Keratinocyte (primary cell): ENCODE data around the gene VIPR2.

Source experiments
- EZH2 ChIP-seq: IDR thresholded peaks from one replicate; pipeline ENCODE4 v1.6.1; 2012; ENCODE audit warnings: inconsistent platforms, mild to moderate bottlenecking, low read length, moderate library complexity
- TF ChIP-seq, protein P1 (sequence below), 3 experiments: IDR thresholded peaks in 1 of 3; conservative IDR thresholded peaks in 1 of 3; optimal IDR thresholded peaks in 1 of 3; 2 replicates in 2 of 3; 3 replicates in 1 of 3; pipeline versions ENCODE3 to v1.5.1; 2011; ENCODE audit warnings: low read length in 3 of 3, mild to moderate bottlenecking in 3 of 3, moderate library complexity in 2 of 3, control low read depth in 1 of 3, inconsistent platforms in 1 of 3; ENCODE audit not compliant: insufficient read depth in 2 of 3; ENCODE audit errors: extremely low read depth in 1 of 3

DNA sequence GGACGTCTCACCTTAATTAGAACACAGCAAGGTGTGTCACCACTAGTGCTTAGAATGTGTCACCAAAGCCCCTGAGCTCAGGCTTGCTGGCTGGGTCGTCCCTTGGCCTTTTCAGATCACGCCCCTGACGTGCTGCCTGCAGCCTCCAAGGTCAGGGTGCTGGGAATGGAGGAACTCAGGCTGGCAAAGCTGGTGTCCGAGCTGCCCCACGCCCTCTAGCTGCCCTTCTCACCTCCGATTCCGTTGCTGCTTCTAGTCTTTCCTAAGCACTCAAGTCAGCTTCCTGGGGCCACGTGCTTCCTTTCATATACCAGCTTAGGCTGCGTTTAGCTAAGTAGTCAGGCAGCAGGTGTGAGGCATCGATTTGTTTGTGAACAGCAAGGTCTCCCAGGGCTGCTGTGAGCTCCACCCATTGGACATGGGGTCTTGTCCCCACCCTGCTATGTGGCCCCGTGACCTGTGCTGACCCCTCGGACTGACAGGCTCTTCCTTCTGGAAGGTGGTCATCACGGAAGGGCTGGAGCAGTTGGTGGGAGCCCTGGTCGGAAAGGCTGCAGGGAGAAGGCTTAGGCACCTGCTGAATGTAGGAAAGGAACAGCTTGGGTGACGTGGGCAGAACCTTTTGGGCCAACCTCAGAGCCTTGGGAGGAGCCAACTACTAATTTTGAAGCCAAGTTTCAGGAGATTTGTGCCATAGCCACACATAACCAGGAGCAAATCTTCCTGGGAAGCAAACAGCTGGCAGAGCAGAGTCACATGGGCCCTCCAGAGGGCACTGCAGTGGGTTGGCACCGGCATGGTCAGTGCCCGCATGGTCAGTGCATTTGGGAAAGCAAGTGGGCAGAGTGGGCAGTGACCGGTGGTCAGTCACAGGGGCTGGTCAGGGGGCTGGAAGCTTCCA is 28.8 kb downstream of the VIPR2 start:
- TF ChIP-seq, protein P1, sequence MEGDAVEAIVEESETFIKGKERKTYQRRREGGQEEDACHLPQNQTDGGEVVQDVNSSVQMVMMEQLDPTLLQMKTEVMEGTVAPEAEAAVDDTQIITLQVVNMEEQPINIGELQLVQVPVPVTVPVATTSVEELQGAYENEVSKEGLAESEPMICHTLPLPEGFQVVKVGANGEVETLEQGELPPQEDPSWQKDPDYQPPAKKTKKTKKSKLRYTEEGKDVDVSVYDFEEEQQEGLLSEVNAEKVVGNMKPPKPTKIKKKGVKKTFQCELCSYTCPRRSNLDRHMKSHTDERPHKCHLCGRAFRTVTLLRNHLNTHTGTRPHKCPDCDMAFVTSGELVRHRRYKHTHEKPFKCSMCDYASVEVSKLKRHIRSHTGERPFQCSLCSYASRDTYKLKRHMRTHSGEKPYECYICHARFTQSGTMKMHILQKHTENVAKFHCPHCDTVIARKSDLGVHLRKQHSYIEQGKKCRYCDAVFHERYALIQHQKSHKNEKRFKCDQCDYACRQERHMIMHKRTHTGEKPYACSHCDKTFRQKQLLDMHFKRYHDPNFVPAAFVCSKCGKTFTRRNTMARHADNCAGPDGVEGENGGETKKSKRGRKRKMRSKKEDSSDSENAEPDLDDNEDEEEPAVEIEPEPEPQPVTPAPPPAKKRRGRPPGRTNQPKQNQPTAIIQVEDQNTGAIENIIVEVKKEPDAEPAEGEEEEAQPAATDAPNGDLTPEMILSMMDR (optimal IDR thresholded peaks at IDR 0.05 in 1 of 3, IDR thresholded peaks at IDR 0.05 in 1 of 3, conservative IDR thresholded peaks at IDR 0.05 in 1 of 3; ENCODE audit: extremely low read depth in 1 of 3, insufficient read depth in 2 of 3, low read length in 3 of 3) = no peak
- TF ChIP-seq EZH2 = no peak
